Stomach (tissue), 9 donors: ENCODE measurements around the gene PYGB. TPM values are rescaled to one million over a fixed set of nuclear protein-coding genes. Genes with fewer than 3 reads are reported as not detected.

Experiments used
- DNase-seq, 2 donors: peaks; one replicate each; pipeline versions ENCODE4 v3.0.0 to v3.0.0-alpha.2; 2013 to 2019
- H3K27ac ChIP-seq, 5 donors: fragments of 200-600 bp in 4 of 5; sonication (generic) in 4 of 5; one replicate each; pipeline ENCODE4 v1.5.1; 2013 to 2019; ENCODE audit warnings: mild to moderate bottlenecking in 1 of 5, moderate library complexity in 1 of 5
- H3K27me3 ChIP-seq, 3 donors: fragments of 200-600 bp; sonication (generic); one replicate each; pipeline ENCODE4 v1.5.1; 2017 to 2019; ENCODE audit warnings: mixed run types in 1 of 3
- H3K36me3 ChIP-seq, 4 donors: fragments of 200-600 bp; sonication (generic); 1 replicate in 3 of 4; 2 replicates in 1 of 4; pipeline ENCODE4 v1.5.1; 2016 to 2019
- H3K4me1 ChIP-seq, 4 donors: fragments of 200-600 bp; sonication (generic); one replicate each; pipeline ENCODE4 v1.5.1; 2016 to 2019
- H3K4me3 ChIP-seq, 4 donors: fragments of 200-600 bp; sonication (generic) in 3 of 4; one replicate each; pipeline ENCODE4 v1.5.1; 2016 to 2019; ENCODE audit warnings: mild to moderate bottlenecking in 1 of 4
- H3K9me3 ChIP-seq, 4 donors: fragments of 200-600 bp; sonication (generic); one replicate each; pipeline ENCODE4 v1.5.1; 2016 to 2019
- CTCF ChIP-seq, 7 experiments: fragments of 450-650 bp in 4 of 7; fragments of 200-600 bp in 3 of 7; sonication (generic) in 3 of 7; IDR thresholded peaks; one replicate each; pipeline ENCODE4 v1.5.1; 2016 to 2019; ENCODE audit warnings: antibody characterized with exemption in 7 of 7, control low read depth in 2 of 7, mild to moderate bottlenecking in 1 of 7
- EP300 ChIP-seq: sonication (generic); formaldehyde crosslinking; IDR thresholded peaks from one replicate; pipeline ENCODE4 v1.6.1; 2017; ENCODE audit warnings: antibody characterized with exemption
- POLR2A ChIP-seq, 4 donors: fragments of 450-650 bp; IDR thresholded peaks; one replicate each; pipeline ENCODE4 v1.6.1; 2016; ENCODE audit warnings: antibody characterized with exemption in 4 of 4, control low read depth in 2 of 4, mild to moderate bottlenecking in 1 of 4, moderate library complexity in 1 of 4
- POLR2AphosphoS5 ChIP-seq, 3 donors: sonication (generic); formaldehyde crosslinking; IDR thresholded peaks; one replicate each; pipeline ENCODE4 v1.6.1; 2016; ENCODE audit warnings: antibody characterized with exemption in 3 of 3
- WGBS, 5 donors: extraction: QIAGEN DNeasy Blood & Tissue Kit in 3 of 5; methylation state at CpG; one replicate each; pipeline versions ENCODE4 v1.1.5 to v1.1.7; 2013 to 2018; 5-methylcytosine and 5-hydroxymethylcytosine counted together
- intact Hi-C: fragments of 100-400 bp; cut with DNase I; formaldehyde crosslinking; loops from one replicate; pipeline ENCODE4 v1.15.1; 2023; ENCODE audit warnings: low total_unique reads
- polyA plus RNA-seq, 3 donors: library from polyadenylated mRNA; stranded (reverse); fragments of 200-250 nt; gene quantifications; one replicate each; pipeline ENCODE4 v1.2.3, GENCODE V29; 2013
- total RNA-seq, 5 donors: library from RNA; depleted of rRNA; stranded (reverse); fragments of >200 nt; gene quantifications; one replicate each; pipeline versions ENCODE4 v1.1.0 to v1.2.3, GENCODE V29; 2014 to 2016
- donor health status: healthy with polysubstance abuse.
- donor health status: Bipolar disorder and iron deficiency.
- donor health status: healthy.

The PYGB gene
- total and polyA plus RNA-seq, 8 donors = 23.1 to 116 (median 49.5) TPM

GRCh38 chr20:25220021-25220730 lies 27.7 kb upstream of the PYGB start:
- intact Hi-C loops = no loop called here
- no peak overlapping the region for H3K27ac ChIP-seq
- H3K9me3 ChIP-seq = no peaks in the 10 kb centered on the region
- H3K36me3 ChIP-seq = peaks cover 32 to 91% (median 77%) of the 10 kb centered on the region in 4 donors
- 80 to 85% (median 82%) methylated on average over 8 to 16 of the region's 16 CpGs for WGBS, 5 donors
- peaks cover 0 to 13% (median 6%) of the 10 kb centered on the region in 4 donors for H3K4me1 ChIP-seq
- H3K4me3 ChIP-seq = no peak overlapping the region
- no peaks in the 10 kb centered on the region for H3K27me3 ChIP-seq
- TF ChIP-seq POLR2AphosphoS5 (IDR thresholded peaks at IDR 0.05) (no peak), EP300 (no peak), CTCF (IDR thresholded peaks at IDR 0.05) (peak in 1 of 7 experiments; percentile 11), POLR2A (IDR thresholded peaks at IDR 0.05) (no peak)
- DNase-seq = no peak

- Histone ChIP-seq H3K27me3 (no peaks in the 10 kb centered on the region), H3K4me3 (no peak overlapping the region), H3K36me3 (peaks cover 26 to 91% (median 77%) of the 10 kb centered on the region in 4 donors), H3K9me3 (no peaks in the 10 kb centered on the region), H3K27ac (no peak overlapping the region), H3K4me1 (peaks cover under 1 to 16% (median 11%) of the 10 kb centered on the region in 4 donors)
- TF ChIP-seq POLR2A (IDR thresholded peaks at IDR 0.05) = no peak
- no peak for TF ChIP-seq EP300
- TF ChIP-seq POLR2AphosphoS5 (IDR thresholded peaks at IDR 0.05) = no peak
- no peak for TF ChIP-seq CTCF (IDR thresholded peaks at IDR 0.05)
- DNase-seq = peak in 1 of 2 donors; percentile 45
- intact Hi-C loops = no loop called here
- 62 to 86% (median 66%) methylated on average over 9 to 15 of the region's 15 CpGs for WGBS, 5 donors
These were observed 26.9 kb upstream of the PYGB start for GRCh38 chr20:25220810-25221591.

GRCh38 chr20:25221592-25222460 lies 26.1 kb upstream of the PYGB start:
- WGBS, 5 donors = 84 to 90% (median 88%) methylated on average over 29 of the region's 29 CpGs
- Histone ChIP-seq H3K36me3 (peaks cover 19 to 87% (median 70%) of the 10 kb centered on the region in 4 donors), H3K9me3 (no peaks in the 10 kb centered on the region), H3K4me1 (peaks cover 9 to 24% (median 19%) of the 10 kb centered on the region in 4 donors), H3K27ac (peak overlapping the region in 2 of 5 donors; percentile 47 to 70), H3K27me3 (no peaks in the 10 kb centered on the region), H3K4me3 (no peak overlapping the region)
- no peak for DNase-seq
- intact Hi-C loops = no loop called here
- TF ChIP-seq EP300 = no peak
- no peak for TF ChIP-seq POLR2AphosphoS5 (IDR thresholded peaks at IDR 0.05)
- TF ChIP-seq CTCF (IDR thresholded peaks at IDR 0.05) = no peak
- no peak for TF ChIP-seq POLR2A (IDR thresholded peaks at IDR 0.05)
